NCI-H2107 (cell line): ENCODE results near the gene GADD45A.

ENCODE experiments used
- DNase-seq: peaks from one replicate; lab custom pipeline; 2025; lab: John Stamatoyannopoulos, UW

Gene GADD45A

GRCh38 chr1:67689267-67690017 is 4.4 kb downstream of the GADD45A start:
- no peak for DNase-seq

DNA sequence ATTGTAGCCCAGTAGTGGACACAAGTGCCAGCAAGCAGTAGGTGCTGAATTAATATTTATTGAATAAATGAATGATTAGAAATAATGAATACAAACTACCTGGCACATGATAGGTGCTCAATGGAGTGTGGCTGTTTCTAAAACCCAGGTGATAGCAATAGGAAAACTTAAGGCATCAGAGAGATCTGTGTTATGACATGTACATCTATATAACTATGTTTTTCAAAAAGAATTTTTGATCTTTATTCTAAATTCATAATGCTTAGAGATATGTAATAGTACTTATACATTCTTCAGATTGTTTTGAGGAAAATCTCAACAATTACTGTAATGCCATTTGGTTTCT is 5.0 kb downstream of the GADD45A start:
- no peak for DNase-seq

- DNase-seq: no peak
These were observed 5.4 kb downstream of the GADD45A start for GRCh38 chr1:67690411-67690810.

- no peak for DNase-seq
These were observed 6.7 kb downstream of the GADD45A start for GRCh38 chr1:67691712-67692111.

- DNase-seq: no peak
These were observed 11.0 kb downstream of the GADD45A start for GRCh38 chr1:67695963-67696362.

GRCh38 chr1:67696708-67697107 is 11.7 kb downstream of the GADD45A start:
- DNase-seq: no peak

DNA sequence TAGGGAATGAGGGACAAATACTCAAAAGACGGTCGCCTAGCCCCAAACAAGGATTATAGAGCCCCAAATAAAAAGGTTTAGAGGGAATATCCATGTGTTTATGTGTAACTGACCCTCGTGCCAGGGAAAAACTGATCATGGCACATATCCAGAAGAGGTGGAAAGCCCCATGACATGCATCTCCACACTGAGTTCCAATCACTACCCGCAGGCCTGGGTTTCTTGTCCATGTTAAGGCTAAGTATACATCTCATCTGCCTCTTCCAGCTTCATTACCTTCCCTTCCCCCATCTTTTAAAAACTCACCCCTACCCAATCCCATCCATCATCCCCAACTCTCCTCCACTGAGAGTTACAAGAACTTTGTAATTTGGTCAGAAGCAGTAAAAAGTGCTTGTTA is 15.2 kb downstream of the GADD45A start:
- DNase-seq: no peak

DNA sequence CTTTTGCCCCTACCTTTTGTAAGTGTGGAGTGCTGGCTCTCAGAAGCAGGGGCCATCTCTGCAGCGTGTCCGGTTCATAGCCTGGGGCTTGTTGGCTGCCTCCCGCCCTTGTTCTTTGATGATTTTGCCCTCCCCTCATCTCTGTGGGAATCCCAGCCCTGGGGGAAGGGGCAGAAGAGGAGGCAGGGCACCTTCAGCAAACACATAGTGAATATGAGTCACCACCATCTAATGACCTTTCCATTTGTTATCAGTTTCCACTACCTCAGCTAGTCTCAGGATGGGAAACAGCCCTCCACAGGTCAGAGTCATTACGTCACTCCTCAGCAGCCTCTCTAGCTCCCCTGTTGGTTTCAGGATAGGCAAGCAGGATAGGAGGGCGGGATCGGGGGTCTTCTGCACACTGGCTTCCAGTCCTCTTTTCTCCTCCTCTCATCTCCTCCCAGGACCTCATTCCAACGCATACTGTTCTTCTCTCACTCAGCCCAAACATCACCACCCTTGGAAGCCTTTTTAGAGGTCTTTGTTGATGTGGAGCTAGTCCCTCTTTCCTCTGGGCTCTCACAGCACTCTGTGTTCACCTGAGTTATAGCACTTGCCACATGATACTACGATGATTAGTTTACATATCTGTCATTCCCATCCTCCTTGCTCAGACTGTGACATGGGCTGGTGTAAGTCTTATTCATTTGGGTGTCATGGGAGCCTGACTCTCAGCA is 15.8 kb downstream of the GADD45A start:
- DNase-seq: no peak

- no peak for DNase-seq
These were observed 16.9 kb downstream of the GADD45A start for GRCh38 chr1:67701876-67702275.

- DNase-seq: no peak
These were observed 19.4 kb downstream of the GADD45A start for GRCh38 chr1:67704351-67704750.

DNA sequence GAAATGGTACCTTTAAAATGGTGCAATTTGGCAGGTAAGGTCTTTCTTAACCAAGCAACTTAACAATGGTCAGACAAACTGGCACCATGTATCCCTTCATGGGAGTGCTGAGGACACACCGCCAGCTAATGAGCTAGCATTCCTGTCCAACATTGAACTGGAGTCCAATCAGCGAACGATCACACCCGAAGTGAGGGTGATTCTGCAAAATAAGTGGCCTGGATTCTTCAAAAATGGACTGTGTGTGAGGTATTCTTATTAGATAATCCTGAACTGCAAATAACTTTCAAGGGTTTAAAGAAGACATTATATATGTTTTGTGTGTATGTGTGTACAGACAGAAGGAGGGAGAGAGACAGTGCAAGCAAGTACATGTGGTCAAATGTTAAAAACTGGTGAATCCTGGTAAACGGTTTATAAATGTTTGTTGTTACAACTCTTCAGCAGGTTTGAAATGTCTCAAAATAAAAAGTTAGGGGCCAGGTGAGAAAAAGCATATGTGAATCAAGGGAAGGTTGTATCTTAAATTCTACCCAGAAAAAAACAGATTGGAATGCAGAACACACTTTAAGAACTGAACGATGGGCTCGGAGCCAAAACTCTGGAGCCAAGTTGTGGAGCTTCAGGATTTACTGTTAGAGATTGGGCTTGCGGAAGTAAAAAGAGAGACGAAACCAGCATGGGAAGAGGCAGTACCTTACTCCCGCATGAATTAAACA is 20.9 kb downstream of the GADD45A start:
- no peak for DNase-seq

- no peak for DNase-seq
These were observed 23.6 kb downstream of the GADD45A start for GRCh38 chr1:67708606-67709005.

DNA sequence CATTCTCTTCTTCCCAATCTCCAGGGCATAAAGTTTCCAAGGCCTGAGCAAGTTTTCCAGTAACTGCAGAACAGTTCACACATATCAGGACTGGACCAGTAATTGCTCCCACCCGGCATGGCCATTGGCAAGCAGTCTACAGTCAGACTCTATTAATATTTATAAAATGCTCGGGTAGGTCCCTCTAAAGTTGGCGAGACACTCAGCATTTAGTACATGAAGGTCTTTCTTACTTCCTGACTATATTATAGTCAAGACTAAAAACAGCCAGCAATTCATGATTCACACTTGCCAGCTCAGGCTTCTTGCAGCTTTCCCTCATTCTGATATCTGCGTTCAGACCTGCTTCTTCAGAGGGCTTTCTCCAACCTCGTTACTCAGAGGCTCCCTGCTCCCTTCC is 25.4 kb downstream of the GADD45A start:
- DNase-seq: no peak

GRCh38 chr1:67711158-67711854 is 26.3 kb downstream of the GADD45A start:
- no peak for DNase-seq

- DNase-seq: no peak
These were observed 26.8 kb downstream of the GADD45A start for GRCh38 chr1:67711855-67712212.

GRCh38 chr1:67713057-67713846 is 28.3 kb downstream of the GADD45A start:
- peak; percentile 82 for DNase-seq

- no peak for DNase-seq
These were observed 30.8 kb downstream of the GADD45A start for GRCh38 chr1:67715819-67716218.

- DNase-seq: no peak
These were observed 31.8 kb downstream of the GADD45A start for GRCh38 chr1:67716800-67717199.

- no peak for DNase-seq
These were observed 32.9 kb downstream of the GADD45A start for GRCh38 chr1:67717876-67718275.

GRCh38 chr1:67719329-67720196 is 34.6 kb downstream of the GADD45A start:
- DNase-seq: no peak

DNA sequence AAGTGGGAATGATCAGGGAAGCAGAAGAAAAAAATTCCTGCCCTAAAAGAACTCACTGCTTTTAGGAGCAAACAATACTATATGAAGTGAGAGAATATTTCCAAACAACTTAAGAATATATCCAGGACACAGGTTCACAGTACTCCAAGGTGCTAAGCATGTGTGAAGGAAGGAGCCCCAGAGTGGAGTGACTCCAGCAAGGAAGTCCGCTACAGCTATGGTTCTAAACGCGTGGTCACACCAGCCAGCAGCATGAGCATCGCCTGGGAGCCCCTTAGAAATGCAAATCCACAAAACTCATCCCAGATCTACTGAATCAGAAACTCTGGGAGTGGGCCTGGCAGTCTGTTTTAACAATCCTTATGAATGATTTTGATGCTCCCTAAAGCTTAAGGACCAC is 36.1 kb downstream of the GADD45A start:
- no peak for DNase-seq
